ENCODE data around the gene MS4A7. TPM values are rescaled to one million over a fixed set of nuclear protein-coding genes. Genes with fewer than 3 reads are reported as not detected.
A peak's percentile ranks its signal among the peaks of the same experiment; 100 is the strongest.
"Not testable (repeated sequence)": the region's sequence is repeated elsewhere in the genome, so short reads cannot be mapped to it uniquely, and the experiment has no call there.

The MS4A7 gene
- total RNA-seq, 1 donor from 2014 or later = not detected

- Mint-ChIP-seq H3K4me1 (ENCODE audit: low read depth) (no peaks in the 10 kb centered on the region), H3K4me3 (no peak overlapping the region), H3K27me3 (ENCODE audit: insufficient read depth) (peaks cover 2% of the 10 kb centered on the region), H3K27ac (no peak overlapping the region), H3K9me3 (no peaks in the 10 kb centered on the region), H3K36me3 (ENCODE audit: low read depth) (no peaks in the 10 kb centered on the region)
- intact Hi-C loops (cut with micrococcal nuclease) = no loop called here
- no peak for DNase-seq (ENCODE audit: low spot score)
These were observed 17.7 kb upstream of the MS4A7 start for GRCh38 chr11:60360621-60361020.

DNA sequence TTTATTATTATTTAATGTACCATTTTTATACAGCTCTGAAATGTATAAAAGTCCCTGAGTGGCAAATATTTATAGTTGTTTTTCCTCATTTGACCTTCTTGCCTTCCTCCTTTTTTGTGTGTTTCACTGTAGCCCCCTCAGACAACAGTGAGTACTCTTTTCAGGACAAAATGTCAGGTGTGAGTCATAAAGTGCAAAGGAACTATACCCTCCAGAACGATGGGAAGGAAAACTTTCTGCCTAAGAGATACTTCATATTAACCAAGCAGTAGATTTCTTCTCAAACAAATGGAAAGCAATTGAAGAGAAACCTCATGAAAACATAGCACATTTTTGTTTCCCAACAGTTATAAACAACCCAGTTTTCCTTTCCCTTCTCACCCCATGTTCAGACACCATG, 16.1 kb upstream of the MS4A7 start:
- no peak overlapping the region for H3K4me3 Mint-ChIP-seq
- DNase-seq (ENCODE audit: low spot score) = no peak
- no peaks in the 10 kb centered on the region for H3K36me3 Mint-ChIP-seq (ENCODE audit: low read depth)
- intact Hi-C loops (cut with micrococcal nuclease) = no loop called here
- H3K9me3 Mint-ChIP-seq = no peaks in the 10 kb centered on the region
- no peaks in the 10 kb centered on the region for H3K4me1 Mint-ChIP-seq (ENCODE audit: low read depth)
- peaks cover 2% of the 10 kb centered on the region for H3K27me3 Mint-ChIP-seq (ENCODE audit: insufficient read depth)
- no peak overlapping the region for H3K27ac Mint-ChIP-seq

- Mint-ChIP-seq H3K4me3 (no peak overlapping the region), H3K9me3 (no peaks in the 10 kb centered on the region), H3K36me3 (ENCODE audit: low read depth) (no peaks in the 10 kb centered on the region), H3K27ac (no peak overlapping the region), H3K4me1 (ENCODE audit: low read depth) (no peaks in the 10 kb centered on the region), H3K27me3 (ENCODE audit: insufficient read depth) (peaks cover 2% of the 10 kb centered on the region)
- DNase-seq (ENCODE audit: low spot score) = peak; percentile 40
- intact Hi-C loops (cut with micrococcal nuclease) = loop anchor here (1.0 kb wide), 2 partner anchors 122 to 254 kb away; no protein-coding TSS in a partner anchor
These were observed 14.5 kb upstream of the MS4A7 start for GRCh38 chr11:60363542-60364470.

DNA sequence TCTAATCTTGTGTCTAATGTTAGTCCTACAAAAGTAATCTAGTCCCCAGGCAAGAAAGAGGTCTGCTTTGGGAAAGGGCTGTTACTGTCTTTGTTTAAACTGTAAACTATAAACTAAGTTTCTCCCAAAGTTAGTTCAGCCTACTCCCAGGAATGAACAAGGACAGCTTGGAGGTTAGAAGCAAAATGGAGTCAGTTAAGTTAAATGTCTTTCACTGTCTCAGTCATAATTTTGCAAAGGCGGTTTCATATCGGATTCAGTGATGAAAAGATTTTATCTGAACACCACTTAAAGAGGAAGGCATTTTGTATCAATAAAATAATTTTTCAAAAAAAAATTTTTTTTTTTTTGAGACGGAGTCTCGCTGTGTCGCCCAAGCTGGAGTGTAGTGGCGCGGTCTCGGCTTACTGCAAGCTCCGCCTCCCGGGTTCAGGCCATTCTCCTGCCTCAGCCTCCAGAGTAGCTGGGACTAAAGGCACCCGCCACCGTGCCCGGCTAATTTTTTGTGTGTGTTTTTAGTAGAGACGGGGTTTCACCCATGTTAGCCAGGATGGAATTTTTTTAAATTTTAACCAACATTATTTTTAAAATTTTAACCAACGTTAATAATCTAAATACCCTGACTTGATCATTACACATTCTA, 11.9 kb upstream of the MS4A7 start:
- H3K4me1 Mint-ChIP-seq (ENCODE audit: low read depth); DNase-seq (ENCODE audit: low spot score); H3K4me3 Mint-ChIP-seq; H3K9me3 Mint-ChIP-seq; H3K36me3 Mint-ChIP-seq (ENCODE audit: low read depth); H3K27me3 Mint-ChIP-seq (ENCODE audit: insufficient read depth); intact Hi-C loops (cut with micrococcal nuclease); H3K27ac Mint-ChIP-seq: not testable (repeated sequence)

- H3K9me3 Mint-ChIP-seq = no peaks in the 10 kb centered on the region
- intact Hi-C loops (cut with micrococcal nuclease) = no loop called here
- no peak for DNase-seq (ENCODE audit: low spot score)
- no peak overlapping the region for H3K27ac Mint-ChIP-seq
- no peaks in the 10 kb centered on the region for H3K36me3 Mint-ChIP-seq (ENCODE audit: low read depth)
- H3K27me3 Mint-ChIP-seq (ENCODE audit: insufficient read depth) = peaks cover 2% of the 10 kb centered on the region
- no peak overlapping the region for H3K4me3 Mint-ChIP-seq
- H3K4me1 Mint-ChIP-seq (ENCODE audit: low read depth) = no peaks in the 10 kb centered on the region
These were observed 11.3 kb upstream of the MS4A7 start for GRCh38 chr11:60367009-60367408.

DNA sequence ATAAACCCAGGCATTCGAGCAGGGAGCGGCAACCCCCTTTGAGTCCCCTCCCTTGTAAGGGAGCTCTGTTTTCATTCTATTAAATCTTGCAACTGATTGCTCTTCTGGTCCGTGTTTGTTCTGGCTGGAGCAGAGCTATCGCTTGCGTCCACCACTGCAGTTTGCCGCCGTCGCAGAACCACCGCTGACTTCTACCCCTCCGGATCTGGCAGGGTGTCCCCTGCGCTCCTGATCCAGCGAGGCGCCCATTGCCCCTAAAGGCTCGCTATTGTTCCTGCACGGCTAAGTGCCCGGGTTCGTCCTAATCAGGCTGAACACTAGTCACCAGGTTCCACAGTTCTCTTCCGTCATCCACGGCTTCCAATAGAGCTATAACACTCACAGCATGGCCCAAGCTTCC, 10.4 kb upstream of the MS4A7 start:
- Mint-ChIP-seq H3K36me3 (ENCODE audit: low read depth) (no peaks in the 10 kb centered on the region), H3K27ac (no peak overlapping the region), H3K4me1 (ENCODE audit: low read depth) (no peaks in the 10 kb centered on the region), H3K27me3 (ENCODE audit: insufficient read depth) (peaks cover 2% of the 10 kb centered on the region), H3K4me3 (no peak overlapping the region), H3K9me3 (no peaks in the 10 kb centered on the region)
- intact Hi-C loops (cut with micrococcal nuclease) = no loop called here
- no peak for DNase-seq (ENCODE audit: low spot score)

DNA sequence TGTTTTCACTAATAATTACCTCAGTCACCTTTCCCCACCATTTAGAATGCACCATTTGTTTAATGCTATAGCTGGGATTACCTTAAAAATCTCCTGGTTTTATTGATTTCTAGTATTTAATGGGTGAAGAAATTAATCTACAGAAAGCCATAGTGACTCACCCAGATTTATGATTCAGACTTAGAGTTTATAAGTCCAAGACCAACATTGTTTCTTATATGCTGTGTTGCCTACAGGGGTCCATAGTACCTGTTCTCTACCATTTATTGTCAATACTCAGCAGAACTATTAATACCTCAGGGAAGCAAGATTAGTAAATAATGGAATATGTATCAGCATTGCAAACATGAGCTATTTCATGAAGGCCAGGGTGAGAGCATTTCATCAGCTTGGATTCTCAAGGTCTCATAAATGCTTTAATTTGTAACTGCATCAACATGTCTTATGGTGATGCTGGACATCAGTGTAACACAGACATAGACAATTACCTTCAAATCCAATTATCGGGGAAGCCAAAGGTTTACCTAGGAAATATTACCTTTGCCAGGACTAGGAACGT, 8.0 kb upstream of the MS4A7 start:
- DNase-seq (ENCODE audit: low spot score) = no peak
- no peaks in the 10 kb centered on the region for H3K9me3 Mint-ChIP-seq
- H3K27ac Mint-ChIP-seq = no peak overlapping the region
- no peak overlapping the region for H3K4me3 Mint-ChIP-seq
- H3K36me3 Mint-ChIP-seq (ENCODE audit: low read depth) = no peaks in the 10 kb centered on the region
- no peaks in the 10 kb centered on the region for H3K4me1 Mint-ChIP-seq (ENCODE audit: low read depth)
- no peaks in the 10 kb centered on the region for H3K27me3 Mint-ChIP-seq (ENCODE audit: insufficient read depth)
- intact Hi-C loops (cut with micrococcal nuclease) = no loop called here

- no peaks in the 10 kb centered on the region for H3K9me3 Mint-ChIP-seq
- no peaks in the 10 kb centered on the region for H3K4me1 Mint-ChIP-seq (ENCODE audit: low read depth)
- H3K27me3 Mint-ChIP-seq (ENCODE audit: insufficient read depth) = no peaks in the 10 kb centered on the region
- H3K4me3 Mint-ChIP-seq = no peak overlapping the region
- no peak overlapping the region for H3K27ac Mint-ChIP-seq
- no peak for DNase-seq (ENCODE audit: low spot score)
- H3K36me3 Mint-ChIP-seq (ENCODE audit: low read depth) = no peaks in the 10 kb centered on the region
- intact Hi-C loops (cut with micrococcal nuclease) = no loop called here
These were observed 7.5 kb upstream of the MS4A7 start for GRCh38 chr11:60370811-60371298.

GRCh38 chr11:60371386-60371785, 6.9 kb upstream of the MS4A7 start:
- intact Hi-C loops (cut with micrococcal nuclease) = no loop called here
- Mint-ChIP-seq H3K9me3 (no peaks in the 10 kb centered on the region), H3K4me3 (no peak overlapping the region), H3K27me3 (ENCODE audit: insufficient read depth) (no peaks in the 10 kb centered on the region), H3K36me3 (ENCODE audit: low read depth) (no peaks in the 10 kb centered on the region), H3K4me1 (ENCODE audit: low read depth) (no peaks in the 10 kb centered on the region), H3K27ac (no peak overlapping the region)
- DNase-seq (ENCODE audit: low spot score) = no peak

GRCh38 chr11:60371854-60372253, 6.5 kb upstream of the MS4A7 start:
- Mint-ChIP-seq H3K27me3 (ENCODE audit: insufficient read depth) (no peaks in the 10 kb centered on the region), H3K4me3 (no peak overlapping the region), H3K9me3 (no peaks in the 10 kb centered on the region), H3K4me1 (ENCODE audit: low read depth) (no peaks in the 10 kb centered on the region), H3K36me3 (ENCODE audit: low read depth) (no peaks in the 10 kb centered on the region), H3K27ac (no peak overlapping the region)
- intact Hi-C loops (cut with micrococcal nuclease) = no loop called here
- no peak for DNase-seq (ENCODE audit: low spot score)

GRCh38 chr11:60372767-60373166, 5.6 kb upstream of the MS4A7 start:
- H3K9me3 Mint-ChIP-seq = no peaks in the 10 kb centered on the region
- no peaks in the 10 kb centered on the region for H3K27me3 Mint-ChIP-seq (ENCODE audit: insufficient read depth)
- H3K36me3 Mint-ChIP-seq (ENCODE audit: low read depth) = no peaks in the 10 kb centered on the region
- H3K27ac Mint-ChIP-seq = no peak overlapping the region
- peaks cover 1% of the 10 kb centered on the region for H3K4me1 Mint-ChIP-seq (ENCODE audit: low read depth)
- H3K4me3 Mint-ChIP-seq = no peak overlapping the region
- no peak for DNase-seq (ENCODE audit: low spot score)
- intact Hi-C loops (cut with micrococcal nuclease) = no loop called here

- no peaks in the 10 kb centered on the region for H3K36me3 Mint-ChIP-seq (ENCODE audit: low read depth)
- intact Hi-C loops (cut with micrococcal nuclease) = no loop called here
- peaks cover 10% of the 10 kb centered on the region for H3K4me1 Mint-ChIP-seq (ENCODE audit: low read depth)
- no peak overlapping the region for H3K4me3 Mint-ChIP-seq
- no peak for DNase-seq (ENCODE audit: low spot score)
- H3K27ac Mint-ChIP-seq = no peak overlapping the region
- H3K9me3 Mint-ChIP-seq = no peaks in the 10 kb centered on the region
- peaks cover 4% of the 10 kb centered on the region for H3K27me3 Mint-ChIP-seq (ENCODE audit: insufficient read depth)
These were observed 3.0 kb upstream of the MS4A7 start for GRCh38 chr11:60375316-60375715.

DNA sequence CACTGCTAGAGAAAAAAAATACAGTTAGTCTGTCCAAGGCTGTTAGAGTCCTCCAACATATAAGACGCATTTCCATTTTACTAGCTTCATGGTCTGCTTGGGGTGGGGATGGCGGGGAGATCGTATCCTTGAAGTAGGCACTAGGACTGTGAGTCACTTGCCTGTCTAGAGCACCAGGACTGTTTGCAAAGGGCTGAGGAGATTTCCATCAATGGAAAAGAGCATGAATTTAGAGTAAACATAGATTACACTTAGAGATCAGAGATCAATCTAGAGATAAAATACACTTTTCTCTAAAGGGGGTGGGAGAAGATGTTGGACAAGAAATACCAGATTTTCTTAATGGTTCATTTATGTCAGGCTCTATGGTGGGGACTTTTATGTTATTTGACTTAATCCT, 1.7 kb upstream of the MS4A7 start:
- Mint-ChIP-seq H3K9me3 (no peaks in the 10 kb centered on the region), H3K4me3 (no peak overlapping the region), H3K27me3 (ENCODE audit: insufficient read depth) (peaks cover 9% of the 10 kb centered on the region), H3K4me1 (ENCODE audit: low read depth) (peaks cover 10% of the 10 kb centered on the region), H3K36me3 (ENCODE audit: low read depth) (no peaks in the 10 kb centered on the region), H3K27ac (no peak overlapping the region)
- no peak for DNase-seq (ENCODE audit: low spot score)
- intact Hi-C loops (cut with micrococcal nuclease) = no loop called here
